K562 (cell line): ENCODE results near the gene DNAH1. TPM values are rescaled to one million over a fixed set of nuclear protein-coding genes. Genes with fewer than 3 reads are reported as not detected.

Source experiments
- ATAC-seq: fragments of 200-7000 bp; cut with Tn5 transposase; 3 replicates; pipeline ENCODE4 v1.9.1; 2020; ENCODE audit warnings: moderate library complexity
- BruUV-seq: library from RNA; stranded (reverse); fragments of 400-500 nt; replicated peaks from 2 replicates; lab custom pipeline; 2021; lab: Mats Ljungman, UMichigan
- CTCF ChIA-PET: fragments of 300-600 bp; formaldehyde crosslinking; extraction: SDS; loops from one replicate; lab custom pipeline; 2021; ENCODE audit warnings: low intra/inter-chr PET ratio; lab: Yijun Ruan, JAX
- POLR2A ChIA-PET: fragments of 300-600, 350-650 bp; sonication (Branson Sonifier 250); formaldehyde crosslinking; extraction: SDS; loops from one replicate; lab custom pipeline; 2021; ENCODE audit warnings: antibody characterized with exemption, inconsistent platforms; lab: Yijun Ruan, JAX
- DNase-seq, 4 experiments: peaks; one replicate each; pipeline versions ENCODE4 v3.0.0 to v3.0.0-alpha.2; 2011 to 2018; ENCODE audit warnings: low spot score in 3 of 4, mixed read lengths in 3 of 4; ENCODE audit errors: extremely low read depth in 1 of 4
- FAIRE-seq: peaks from 2 replicates; lab custom pipeline; 2011; peaks lifted over from hg19 to GRCh38; lab: Jason Lieb, UNC
- H2AFZ ChIP-seq: 2 replicates; pipeline ENCODE4 v1.6.0; 2011; ENCODE audit warnings: low read depth, low read length, control low read depth, inconsistent platforms
- H3K27ac ChIP-seq: fragments of 200-600 bp; 3 replicates; pipeline ENCODE4 v1.8.0; 2011; ENCODE audit warnings: low read depth, mild to moderate bottlenecking, control low read depth, inconsistent platforms, low read length, moderate library complexity, mixed read lengths; ENCODE audit errors: extremely low read depth
- H3K27me3 ChIP-seq, 2 experiments: fragments of 300-600 bp in 1 of 2; 2 replicates in 1 of 2; 3 replicates in 1 of 2; pipeline versions ENCODE4 v1.6.0 to v1.8.0; 2011; ENCODE audit warnings: inconsistent platforms in 2 of 2, low read length in 2 of 2, mild to moderate bottlenecking in 1 of 2, mixed read lengths in 1 of 2, moderate library complexity in 1 of 2; ENCODE audit not compliant: control insufficient read depth in 2 of 2, insufficient read depth in 2 of 2
- H3K36me3 ChIP-seq: fragments of 300-600 bp; 3 replicates; pipeline ENCODE4 v1.8.0; 2011; ENCODE audit warnings: mild to moderate bottlenecking, low read length, inconsistent platforms; ENCODE audit not compliant: control insufficient read depth, insufficient read depth
- H3K4me1 ChIP-seq, 2 experiments: fragments of 200-600 bp in 1 of 2; replicated peaks in 1 of 2; 2 replicates in 1 of 2; 3 replicates in 1 of 2; pipeline versions ENCODE4 v1.5.1 to v1.8.0; 2011; ENCODE audit warnings: inconsistent platforms in 2 of 2, low read length in 2 of 2, mild to moderate bottlenecking in 1 of 2, mixed read lengths in 1 of 2, moderate library complexity in 1 of 2; ENCODE audit not compliant: control insufficient read depth in 2 of 2, insufficient read depth in 2 of 2
- H3K4me2 ChIP-seq: 2 replicates; pipeline ENCODE4 v1.6.1; 2011; ENCODE audit warnings: low read length, control low read depth, inconsistent platforms, mixed read lengths; ENCODE audit not compliant: insufficient read depth
- H3K4me3 ChIP-seq: fragments of 200-600 bp; sonication (generic), shearing (Covaris generic); 2 replicates; pipeline ENCODE4 v1.5.1; 2016; ENCODE audit warnings: control low read depth, inconsistent platforms
- H3K79me2 ChIP-seq: fragments of 200-600 bp; 3 replicates; pipeline ENCODE4 v1.8.0; 2011; ENCODE audit warnings: low read length, inconsistent platforms; ENCODE audit not compliant: control insufficient read depth, insufficient read depth
- H3K9ac ChIP-seq, 2 experiments: 2 replicates each; pipeline versions ENCODE4 v1.6.0 to v1.6.1; 2011; ENCODE audit warnings: low read depth in 2 of 2, low read length in 2 of 2, control low read depth in 1 of 2, inconsistent platforms in 1 of 2, mild to moderate bottlenecking in 1 of 2, mixed read lengths in 1 of 2; ENCODE audit not compliant: insufficient read depth in 1 of 2
- H3K9me1 ChIP-seq: one replicate; pipeline ENCODE4 v1.6.0; 2011; ENCODE audit warnings: inconsistent platforms, mild to moderate bottlenecking, low read length, moderate library complexity; ENCODE audit not compliant: control insufficient read depth, insufficient read depth
- H3K9me3 ChIP-seq: replicated peaks from 2 replicates; pipeline ENCODE4 v1.5.1; 2011; ENCODE audit warnings: low read depth, low read length, inconsistent platforms; ENCODE audit not compliant: control insufficient read depth, insufficient read depth
- H4K20me1 ChIP-seq: replicated peaks from 2 replicates; pipeline ENCODE4 v1.6.1; 2011; ENCODE audit warnings: low read length, inconsistent platforms, mixed read lengths; ENCODE audit not compliant: control insufficient read depth, insufficient read depth
- RAD51 ChIP-seq: fragments of 450-650 bp; IDR thresholded peaks from 2 replicates; pipeline ENCODE4 v1.7.1; 2016; ENCODE audit warnings: low read depth, mild to moderate bottlenecking, borderline replicate concordance
- ZBTB7A ChIP-seq: IDR thresholded peaks from 2 replicates; pipeline ENCODE4 v1.6.1; 2011; ENCODE audit warnings: low read depth, mild to moderate bottlenecking, low read length, moderate library complexity, borderline replicate concordance; ENCODE audit not compliant: control insufficient read depth
- ZNF263 ChIP-seq: sonication (generic); formaldehyde crosslinking; IDR thresholded peaks from 2 replicates; pipeline ENCODE4 v1.8.0; 2022; ENCODE audit warnings: mild to moderate bottlenecking, missing genetic modification reagents, borderline replicate concordance
- WGBS: fragments of 100-300 bp; shearing (Covaris generic); methylation state at CpG from one replicate; pipeline ENCODE4 v1.1.6; 2016; ENCODE audit warnings: low coverage, mixed read lengths; ENCODE audit not compliant: insufficient coverage; ENCODE audit errors: missing lambda C conversion rate; 5-methylcytosine and 5-hydroxymethylcytosine counted together
- in situ Hi-C: fragments of 300-500 bp; cut with MboI; formaldehyde crosslinking; loops from 4 replicates; pipeline ENCODE4 v1.15.0; 2018; ENCODE audit warnings: inconsistent platforms, mixed read lengths
- intact Hi-C: fragments of 100-400 bp; cut with micrococcal nuclease; formaldehyde crosslinking; loops from 2 replicates; pipeline ENCODE4 v1.14.2; 2022
- polyA plus RNA-seq, 8 experiments: library from polyadenylated mRNA; depleted of rRNA in 4 of 8; stranded (reverse) in 5 of 8; unstranded in 3 of 8; fragments of >200 nt; fragmentation: Nextera tagmentation in 2 of 8; fragmentation: Illumina TruSeq in 1 of 8; extraction: Ambion mirVana in 2 of 8; extraction: Trizol in 1 of 8; gene quantifications; 2 replicates each; pipeline versions ENCODE4 v1.2.1 to v1.2.3, GENCODE V29; 2011 to 2014; ENCODE audit warnings: inconsistent platforms in 1 of 8, missing spikeins in 1 of 8
- total RNA-seq, 7 experiments: library from RNA; depleted of rRNA in 6 of 7; stranded (reverse); fragments of >200 nt in 6 of 7; fragmentation: Illumina TruSeq in 2 of 7; extraction: Trizol in 2 of 7; gene quantifications; 2 replicates each; pipeline versions ENCODE4 v1.2.1 to v1.2.3, GENCODE V29; 2011 to 2021; ENCODE audit warnings: low replicate concordance in 1 of 7

Gene DNAH1
- total and polyA plus RNA-seq, 9 of the 15 experiments (the other 6 are each of a cell fraction or from before 2014, with no cell fraction given): 0.04 to 0.84 (median 0.50) TPM

DNA sequence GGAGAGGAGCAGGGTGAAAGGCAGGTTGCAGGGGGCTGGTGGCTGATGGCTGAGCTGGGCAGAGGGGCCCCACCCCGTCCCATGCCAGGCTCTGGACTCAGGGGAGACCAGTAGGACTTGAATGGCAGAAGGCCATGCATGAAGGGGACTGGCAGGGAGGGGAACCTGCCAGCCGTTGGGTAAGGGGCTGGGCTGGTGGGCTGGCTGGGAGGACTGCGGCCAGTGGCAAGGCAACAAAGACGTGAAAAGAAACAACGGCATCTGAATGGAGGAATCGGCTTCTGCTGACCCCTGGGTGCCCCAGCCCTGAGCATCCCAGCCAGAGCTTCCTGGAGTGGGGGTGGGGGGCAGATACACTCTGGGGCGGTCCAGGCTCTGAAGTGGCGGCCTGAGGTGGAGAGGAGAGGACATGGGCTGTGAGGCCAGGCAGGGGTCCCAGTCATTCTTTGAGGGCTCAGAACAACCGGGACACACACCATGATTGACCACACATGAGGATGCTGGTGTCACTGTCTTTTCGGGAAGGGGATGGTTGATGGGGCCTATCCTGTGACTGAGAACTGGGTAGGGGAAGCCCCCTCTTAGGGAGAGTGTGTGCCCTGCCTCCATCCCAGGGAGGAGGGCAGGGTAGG is 16.8 kb upstream of the DNAH1 start:
- Histone ChIP-seq H3K36me3 (no peaks in the 10 kb centered on the region), H3K79me2 (no peaks in the 10 kb centered on the region), H3K9me3 (no peaks in the 10 kb centered on the region), H3K9ac (peak overlapping the region; percentile 44 to 81), H3K27ac (peak overlapping the region; percentile 77; the same call in 2 of the 3 replicates), H3K27me3 (no peaks in the 10 kb centered on the region), H3K4me1 (peaks cover 35 to 59% of the 10 kb centered on the region in 2 experiments), H3K9me1 (no peaks in the 10 kb centered on the region), H3K4me2 (peak overlapping the region; percentile 76), H4K20me1 (no peaks in the 10 kb centered on the region), H2AFZ (peak overlapping the region; percentile 69; the same call in 1 of the 2 replicates), H3K4me3 (no peak overlapping the region)
- POLR2A ChIA-PET: interaction anchor here (0.9 to 1.2 kb wide), 4 partner anchors 10 to 81 kb away, joined by 3 to 4 read pairs (median 3); no protein-coding TSS in a partner anchor
- intact Hi-C loops: no loop called here
- FAIRE-seq (no peak), DNase-seq (peak in 1 of 4 experiments; percentile 47), ATAC-seq (peak; percentile 3)
- 42% methylated on average over 8 of the region's 10 CpGs for WGBS
- in situ Hi-C loops: loop anchor here (10.0 kb wide), 2 partner anchors 85 to 145 kb away; partner anchors contain the start of gene SEMA3G
- BruUV-seq: no TSS peak
- CTCF ChIA-PET: no interaction called here
- TF ChIP-seq RAD51 (no peak), ZBTB7A (0 out of 2 replicates have a peak, but pooled peaks have one; percentile 22), ZNF263 (CRISPR knock-in tag) (peak; percentile 82)
- TF ChIP-seq, all 486 proteins: peak for 2
